A549 (cell line): ENCODE measurements around the gene MFN1. TPM values are rescaled to one million over a fixed set of nuclear protein-coding genes. Genes with fewer than 3 reads are reported as not detected.

Source experiments
- ATAC-seq, 2 experiments: fragments of 200-7000 bp in 1 of 2; fragments of >200 bp in 1 of 2; cut with Nextera tagmentation in 1 of 2; cut with Tn5 transposase in 1 of 2; 3 replicates each; pipeline versions ENCODE4 v1.8.0 to v1.9.1; 2018 to 2020; ENCODE audit warnings: mild to moderate bottlenecking in 1 of 2, moderate library complexity in 1 of 2
- CTCF ChIA-PET: fragments of 300-600 bp; sonication (Branson Sonifier 250); formaldehyde crosslinking; extraction: SDS; loops from one replicate; lab custom pipeline; 2021; ENCODE audit warnings: antibody characterized with exemption, inconsistent platforms; lab: Yijun Ruan, JAX
- POLR2A ChIA-PET: fragments of 350-600 bp; formaldehyde crosslinking; extraction: SDS; loops from one replicate; lab custom pipeline; 2021; ENCODE audit warnings: antibody characterized with exemption, inconsistent platforms; lab: Yijun Ruan, JAX
- DNase-seq, 2 experiments: peaks; one replicate each; pipeline versions ENCODE4 v3.0.0 to v3.0.0-alpha.2; 2011 to 2016; ENCODE audit warnings: low read depth in 1 of 2, low spot score in 1 of 2
- FAIRE-seq: peaks from 2 replicates; lab custom pipeline; 2011; peaks lifted over from hg19 to GRCh38; lab: Jason Lieb, UNC
- H3K27ac ChIP-seq, 2 experiments: fragments of >200 bp; sonication (Bioruptor Twin); formaldehyde crosslinking; 3 replicates each; pipeline ENCODE4 v1.5.1; 2016 to 2017
- H3K4me1 ChIP-seq: fragments of >200 bp; sonication (Bioruptor Twin); formaldehyde crosslinking; 3 replicates; pipeline ENCODE4 v1.6.1; 2016
- H3K4me2 ChIP-seq: fragments of >200 bp; sonication (Bioruptor Twin); formaldehyde crosslinking; 3 replicates; pipeline ENCODE4 v1.6.1; 2016
- H3K4me3 ChIP-seq: fragments of >200 bp; sonication (Bioruptor Twin); formaldehyde crosslinking; 3 replicates; pipeline ENCODE4 v1.5.1; 2016
- H3K9me3 ChIP-seq: fragments of >200 bp; sonication (Bioruptor Twin); formaldehyde crosslinking; 3 replicates; pipeline ENCODE4 v1.6.1; 2016
- CBX8 ChIP-seq: fragments of 200-600 bp; sonication (generic); IDR thresholded peaks from 2 replicates; pipeline ENCODE4 v1.6.1; 2016
- CEBPB ChIP-seq, 2 experiments: fragments of >200 bp in 1 of 2; sonication (Bioruptor Twin) in 1 of 2; formaldehyde crosslinking in 1 of 2; IDR thresholded peaks; 2 replicates each; pipeline ENCODE4 v1.6.1; 2012 to 2016
- FOSB ChIP-seq: fragments of 250-450 bp; sonication (Bioruptor Pico); IDR thresholded peaks from 2 replicates; pipeline ENCODE4 v1.5.0; 2020; ENCODE audit warnings: mild to moderate bottlenecking, moderate library complexity
- FOSL2 ChIP-seq, 2 experiments: fragments of 450-650 bp in 1 of 2; fragments of >200 bp in 1 of 2; sonication (Bioruptor Twin) in 1 of 2; formaldehyde crosslinking; IDR thresholded peaks; 2 replicates each; pipeline versions ENCODE4 v1.5.0 to v1.6.1; 2016 to 2020; ENCODE audit warnings: mild to moderate bottlenecking in 1 of 2, moderate library complexity in 1 of 2
- FOXS1 ChIP-seq: fragments of 250-450 bp; sonication (Bioruptor Pico); IDR thresholded peaks from 2 replicates; pipeline ENCODE4 v1.5.0; 2020; ENCODE audit warnings: mild to moderate bottlenecking, moderate library complexity
- HEYL ChIP-seq: fragments of 250-450 bp; sonication (Bioruptor Pico); IDR thresholded peaks from 2 replicates; pipeline ENCODE4 v1.8.0; 2021; ENCODE audit warnings: mild to moderate bottlenecking, moderate library complexity
- HOXB13 ChIP-seq: fragments of 250-450 bp; sonication (Bioruptor Pico); IDR thresholded peaks from 2 replicates; pipeline ENCODE4 v1.5.0; 2020; ENCODE audit warnings: low read depth, mild to moderate bottlenecking, moderate library complexity
- JUN ChIP-seq, 2 experiments: fragments of >200 bp; sonication (Bioruptor Twin); formaldehyde crosslinking; IDR thresholded peaks; 2 replicates in 1 of 2; 3 replicates in 1 of 2; pipeline ENCODE4 v1.6.1; 2016 to 2017
- KDM5A ChIP-seq: fragments of 200-600 bp; sonication (generic); IDR thresholded peaks from 2 replicates; pipeline ENCODE4 v1.6.1; 2016; ENCODE audit warnings: antibody characterized with exemption, mild to moderate bottlenecking
- MAFK ChIP-seq: fragments of 450-650 bp; IDR thresholded peaks from 2 replicates; pipeline ENCODE4 v1.6.1; 2014; ENCODE audit not compliant: partially characterized antibody
- MAX ChIP-seq: IDR thresholded peaks from 2 replicates; pipeline ENCODE4 v1.6.1; 2012
- MAZ ChIP-seq: fragments of 150-350 bp; IDR thresholded peaks from 2 replicates; pipeline ENCODE4 v1.6.1; 2014; ENCODE audit warnings: antibody characterized with exemption, low read depth, low read length, borderline replicate concordance
- MYC ChIP-seq: IDR thresholded peaks from 2 replicates; pipeline ENCODE4 v1.6.1; 2012; ENCODE audit warnings: mild to moderate bottlenecking, inconsistent platforms, low read length, improper control_type of control experiment, borderline replicate concordance
- NPAS2 ChIP-seq: fragments of 250-450 bp; sonication (Bioruptor Pico); IDR thresholded peaks from 2 replicates; pipeline ENCODE4 v1.8.0; 2022; ENCODE audit warnings: mild to moderate bottlenecking, moderate library complexity, borderline replicate concordance
- PHF8 ChIP-seq: fragments of 200-600 bp; sonication (generic); IDR thresholded peaks from 2 replicates; pipeline ENCODE4 v1.6.1; 2016; ENCODE audit warnings: low read depth, mild to moderate bottlenecking, antibody characterized with exemption, moderate library complexity, borderline replicate concordance
- POLR2A ChIP-seq: IDR thresholded peaks from 2 replicates; pipeline ENCODE4 v1.6.1; 2012; ENCODE audit warnings: mild to moderate bottlenecking, low read length
- RCOR1 ChIP-seq: fragments of 150-350 bp; IDR thresholded peaks from 2 replicates; pipeline ENCODE4 v1.6.1; 2014; ENCODE audit warnings: antibody characterized with exemption, low read length, low read depth
- RNF2 ChIP-seq: fragments of 200-600 bp; sonication (generic); IDR thresholded peaks from 2 replicates; pipeline ENCODE4 v1.6.1; 2016; ENCODE audit warnings: low read depth, mild to moderate bottlenecking, antibody characterized with exemption, moderate library complexity, borderline replicate concordance
- ZFP36 ChIP-seq: fragments of 450-650 bp; IDR thresholded peaks from 2 replicates; pipeline ENCODE4 v1.6.1; 2014; ENCODE audit warnings: borderline replicate concordance; ENCODE audit not compliant: partially characterized antibody
- ZNF302 ChIP-seq: fragments of 250-450 bp; sonication (Bioruptor Pico); IDR thresholded peaks from 2 replicates; pipeline ENCODE4 v1.9.0; 2021; ENCODE audit warnings: inconsistent platforms, mild to moderate bottlenecking, moderate library complexity
- WGBS: methylation state at CpG from one replicate; pipeline ENCODE4 v1.1.6; 2017; ENCODE audit errors: missing lambda C conversion rate; 5-methylcytosine and 5-hydroxymethylcytosine counted together
- polyA plus RNA-seq, 4 experiments: library from polyadenylated mRNA; depleted of rRNA in 3 of 4; stranded (reverse); fragments of >200 nt; fragmentation: RNase III in 1 of 4; extraction: RNeasy Plus Mini Kit Qiagen cat#74134 plus additional on column Dnase treatment in 1 of 4; gene quantifications; 2 replicates in 3 of 4; 3 replicates in 1 of 4; pipeline ENCODE4 v1.2.3, GENCODE V29; 2011 to 2017
- TF ChIP-seq, protein P1 (sequence below): fragments of 200-600 bp; sonication (generic); IDR thresholded peaks from 2 replicates; pipeline ENCODE4 v1.6.1; 2016; ENCODE audit warnings: antibody characterized with exemption, mild to moderate bottlenecking, moderate library complexity
- TF ChIP-seq, protein P2 (sequence below): fragments of 250-450 bp; sonication (Bioruptor Pico); IDR thresholded peaks from 2 replicates; pipeline ENCODE4 v1.5.0; 2021; ENCODE audit warnings: mild to moderate bottlenecking, moderate library complexity, borderline replicate concordance
- TF ChIP-seq, protein P3 (sequence below): IDR thresholded peaks from 2 replicates; pipeline ENCODE4 v1.6.1; 2012; ENCODE audit warnings: low read depth, borderline replicate concordance
- TF ChIP-seq, protein P4 (sequence below): IDR thresholded peaks from 2 replicates; pipeline ENCODE4 v1.6.1; 2012
- TF ChIP-seq, protein P5 (sequence below): fragments of >200 bp; sonication (Bioruptor Twin); formaldehyde crosslinking; IDR thresholded peaks from 3 replicates; pipeline ENCODE4 v1.6.1; 2016

MFN1 gene
- polyA plus RNA-seq, 2 of the 4 experiments (the other 2 are of a cell fraction) = 21.9 to 51.2 TPM

DNA sequence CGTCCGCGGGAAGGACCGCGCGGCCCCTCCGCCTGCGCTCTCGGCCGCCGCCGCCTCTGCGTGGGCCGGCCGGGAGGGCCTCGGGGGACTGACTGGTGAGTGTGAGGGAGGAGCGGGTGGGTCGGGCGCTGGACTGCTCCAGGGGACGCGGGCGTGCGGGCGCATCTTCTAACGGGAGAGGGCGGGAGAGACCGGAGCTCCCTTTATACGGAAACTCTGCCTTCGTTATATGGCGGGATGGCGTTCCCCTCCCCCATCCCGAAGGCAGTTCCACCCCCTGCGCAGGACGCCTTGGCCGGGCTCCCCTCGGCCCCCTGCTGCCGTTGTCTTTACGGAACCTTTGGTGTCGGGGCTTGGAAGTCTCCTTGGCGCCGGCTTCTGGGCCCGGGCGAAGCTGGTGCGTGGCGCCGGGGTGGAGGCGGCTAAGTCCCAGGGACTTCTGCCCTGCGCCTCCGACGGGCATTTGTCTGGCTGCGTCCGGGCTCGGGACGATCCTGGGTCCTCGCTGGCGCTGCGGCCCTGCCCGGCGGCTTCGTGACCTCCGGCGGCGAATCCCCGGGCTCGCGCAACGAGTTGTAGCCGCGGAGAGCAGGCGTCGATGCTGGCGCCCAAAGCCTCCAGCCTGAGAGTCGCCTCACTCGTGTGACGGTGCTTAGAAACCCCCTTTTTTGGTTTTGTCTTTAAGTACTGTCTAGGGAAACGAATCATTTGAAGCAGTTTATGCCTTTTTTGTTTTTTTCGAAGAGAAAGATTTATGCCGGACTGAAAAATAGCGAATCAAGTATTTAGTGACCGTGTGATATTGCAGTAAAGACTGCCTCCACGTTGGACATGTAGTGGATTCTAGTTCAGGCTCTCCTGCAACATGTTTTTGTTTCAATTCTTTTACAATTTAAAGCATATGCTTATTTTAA is 24.1 kb upstream of the MFN1 start:
- H3K4me2 ChIP-seq = peak overlapping the region; percentile 76
- H3K4me1 ChIP-seq = peaks cover 8% of the 10 kb centered on the region
- ATAC-seq = peak; percentile 69 to 79
- DNase-seq = peak; percentile 46 to 58
- POLR2A ChIA-PET = interaction anchor here (0.6 to 1.7 kb wide), 2 partner anchors 240 to 253 kb away, joined by 3 to 6 read pairs; no protein-coding TSS in a partner anchor
- no peaks in the 10 kb centered on the region for H3K9me3 ChIP-seq
- TF ChIP-seq, protein P1, sequence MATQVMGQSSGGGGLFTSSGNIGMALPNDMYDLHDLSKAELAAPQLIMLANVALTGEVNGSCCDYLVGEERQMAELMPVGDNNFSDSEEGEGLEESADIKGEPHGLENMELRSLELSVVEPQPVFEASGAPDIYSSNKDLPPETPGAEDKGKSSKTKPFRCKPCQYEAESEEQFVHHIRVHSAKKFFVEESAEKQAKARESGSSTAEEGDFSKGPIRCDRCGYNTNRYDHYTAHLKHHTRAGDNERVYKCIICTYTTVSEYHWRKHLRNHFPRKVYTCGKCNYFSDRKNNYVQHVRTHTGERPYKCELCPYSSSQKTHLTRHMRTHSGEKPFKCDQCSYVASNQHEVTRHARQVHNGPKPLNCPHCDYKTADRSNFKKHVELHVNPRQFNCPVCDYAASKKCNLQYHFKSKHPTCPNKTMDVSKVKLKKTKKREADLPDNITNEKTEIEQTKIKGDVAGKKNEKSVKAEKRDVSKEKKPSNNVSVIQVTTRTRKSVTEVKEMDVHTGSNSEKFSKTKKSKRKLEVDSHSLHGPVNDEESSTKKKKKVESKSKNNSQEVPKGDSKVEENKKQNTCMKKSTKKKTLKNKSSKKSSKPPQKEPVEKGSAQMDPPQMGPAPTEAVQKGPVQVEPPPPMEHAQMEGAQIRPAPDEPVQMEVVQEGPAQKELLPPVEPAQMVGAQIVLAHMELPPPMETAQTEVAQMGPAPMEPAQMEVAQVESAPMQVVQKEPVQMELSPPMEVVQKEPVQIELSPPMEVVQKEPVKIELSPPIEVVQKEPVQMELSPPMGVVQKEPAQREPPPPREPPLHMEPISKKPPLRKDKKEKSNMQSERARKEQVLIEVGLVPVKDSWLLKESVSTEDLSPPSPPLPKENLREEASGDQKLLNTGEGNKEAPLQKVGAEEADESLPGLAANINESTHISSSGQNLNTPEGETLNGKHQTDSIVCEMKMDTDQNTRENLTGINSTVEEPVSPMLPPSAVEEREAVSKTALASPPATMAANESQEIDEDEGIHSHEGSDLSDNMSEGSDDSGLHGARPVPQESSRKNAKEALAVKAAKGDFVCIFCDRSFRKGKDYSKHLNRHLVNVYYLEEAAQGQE = no peak
- no peak for TF ChIP-seq FOSB (CRISPR knock-in tag)
- peak in 1 of 2 experiments; percentile 44; a peak in 3 of 5 replicates for TF ChIP-seq JUN (IDR thresholded peaks at IDR 0.05)
- no peak for TF ChIP-seq HOXB13 (CRISPR knock-in tag)
- no peak for TF ChIP-seq MAZ
- TF ChIP-seq, protein P2, sequence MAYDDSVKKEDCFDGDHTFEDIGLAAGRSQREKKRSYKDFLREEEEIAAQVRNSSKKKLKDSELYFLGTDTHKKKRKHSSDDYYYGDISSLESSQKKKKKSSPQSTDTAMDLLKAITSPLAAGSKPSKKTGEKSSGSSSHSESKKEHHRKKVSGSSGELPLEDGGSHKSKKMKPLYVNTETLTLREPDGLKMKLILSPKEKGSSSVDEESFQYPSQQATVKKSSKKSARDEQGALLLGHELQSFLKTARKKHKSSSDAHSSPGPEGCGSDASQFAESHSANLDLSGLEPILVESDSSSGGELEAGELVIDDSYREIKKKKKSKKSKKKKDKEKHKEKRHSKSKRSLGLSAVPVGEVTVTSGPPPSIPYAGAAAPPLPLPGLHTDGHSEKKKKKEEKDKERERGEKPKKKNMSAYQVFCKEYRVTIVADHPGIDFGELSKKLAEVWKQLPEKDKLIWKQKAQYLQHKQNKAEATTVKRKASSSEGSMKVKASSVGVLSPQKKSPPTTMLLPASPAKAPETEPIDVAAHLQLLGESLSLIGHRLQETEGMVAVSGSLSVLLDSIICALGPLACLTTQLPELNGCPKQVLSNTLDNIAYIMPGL (CRISPR knock-in tag) = peak; percentile 78; the same call in 1 of the 2 replicates
- TF ChIP-seq ZFP36 = no peak
- peak; percentile 24; the same call in 1 of the 2 replicates for TF ChIP-seq MAX
- TF ChIP-seq PHF8 = peak; percentile 24
- no peak for TF ChIP-seq CEBPB (IDR thresholded peaks at IDR 0.05)
- no peak for TF ChIP-seq RCOR1
- under 1% methylated on average over 16 of the region's 81 CpGs for WGBS
- FAIRE-seq = no peak
- H3K27ac ChIP-seq = peak overlapping the region; percentile 95 to 100
- H3K4me3 ChIP-seq = peak overlapping the region; percentile 80
- CTCF ChIA-PET = interaction anchor here (0.6 kb wide), 1 partner anchor 235 kb away, joined by 3 read pairs; no protein-coding TSS in a partner anchor

GRCh38 chr3:179324270-179324754 is 23.2 kb upstream of the MFN1 start:
- TF ChIP-seq, protein P3, sequence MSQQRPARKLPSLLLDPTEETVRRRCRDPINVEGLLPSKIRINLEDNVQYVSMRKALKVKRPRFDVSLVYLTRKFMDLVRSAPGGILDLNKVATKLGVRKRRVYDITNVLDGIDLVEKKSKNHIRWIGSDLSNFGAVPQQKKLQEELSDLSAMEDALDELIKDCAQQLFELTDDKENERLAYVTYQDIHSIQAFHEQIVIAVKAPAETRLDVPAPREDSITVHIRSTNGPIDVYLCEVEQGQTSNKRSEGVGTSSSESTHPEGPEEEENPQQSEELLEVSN = no peak
- no peak for TF ChIP-seq ZNF302
- TF ChIP-seq CBX8 = no peak
- TF ChIP-seq HEYL = no peak
- no peak for TF ChIP-seq RNF2
- TF ChIP-seq MAFK = no peak
- TF ChIP-seq, protein P4, sequence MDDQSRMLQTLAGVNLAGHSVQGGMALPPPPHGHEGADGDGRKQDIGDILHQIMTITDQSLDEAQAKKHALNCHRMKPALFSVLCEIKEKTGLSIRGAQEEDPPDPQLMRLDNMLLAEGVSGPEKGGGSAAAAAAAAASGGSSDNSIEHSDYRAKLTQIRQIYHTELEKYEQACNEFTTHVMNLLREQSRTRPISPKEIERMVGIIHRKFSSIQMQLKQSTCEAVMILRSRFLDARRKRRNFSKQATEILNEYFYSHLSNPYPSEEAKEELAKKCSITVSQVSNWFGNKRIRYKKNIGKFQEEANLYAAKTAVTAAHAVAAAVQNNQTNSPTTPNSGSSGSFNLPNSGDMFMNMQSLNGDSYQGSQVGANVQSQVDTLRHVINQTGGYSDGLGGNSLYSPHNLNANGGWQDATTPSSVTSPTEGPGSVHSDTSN = no peak
- TF ChIP-seq FOSB (CRISPR knock-in tag) = no peak
- TF ChIP-seq, protein P5, sequence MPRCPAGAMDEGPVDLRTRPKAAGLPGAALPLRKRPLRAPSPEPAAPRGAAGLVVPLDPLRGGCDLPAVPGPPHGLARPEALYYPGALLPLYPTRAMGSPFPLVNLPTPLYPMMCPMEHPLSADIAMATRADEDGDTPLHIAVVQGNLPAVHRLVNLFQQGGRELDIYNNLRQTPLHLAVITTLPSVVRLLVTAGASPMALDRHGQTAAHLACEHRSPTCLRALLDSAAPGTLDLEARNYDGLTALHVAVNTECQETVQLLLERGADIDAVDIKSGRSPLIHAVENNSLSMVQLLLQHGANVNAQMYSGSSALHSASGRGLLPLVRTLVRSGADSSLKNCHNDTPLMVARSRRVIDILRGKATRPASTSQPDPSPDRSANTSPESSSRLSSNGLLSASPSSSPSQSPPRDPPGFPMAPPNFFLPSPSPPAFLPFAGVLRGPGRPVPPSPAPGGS = no peak
- TF ChIP-seq MAX = no peak
- no peak for TF ChIP-seq NPAS2 (CRISPR knock-in tag)
- TF ChIP-seq MYC = no peak
- TF ChIP-seq KDM5A = no peak
- no peak for TF ChIP-seq FOXS1 (CRISPR knock-in tag)
- no peak for TF ChIP-seq RCOR1
- no peak for TF ChIP-seq POLR2A
- TF ChIP-seq FOSL2 (IDR thresholded peaks at IDR 0.05) = no peak
- TF ChIP-seq FOSL2 (CRISPR knock-in tag; IDR thresholded peaks at IDR 0.05) = no peak
- Histone ChIP-seq H3K27ac (peak overlapping the region; percentile 4 to 100; a peak in 3 of 6 replicates), H3K4me2 (peak overlapping the region; percentile 76), H3K9me3 (no peaks in the 10 kb centered on the region), H3K4me3 (peak overlapping the region; percentile 80), H3K4me1 (peaks cover 8% of the 10 kb centered on the region)
- no peak for DNase-seq
- CTCF ChIA-PET = no interaction called here
- ATAC-seq = no peak
- no peak for FAIRE-seq
- POLR2A ChIA-PET = interaction anchor here (1.7 kb wide), 1 partner anchor 254 kb away, joined by 6 read pairs; no protein-coding TSS in a partner anchor
- 27% methylated on average over 8 of the region's 8 CpGs for WGBS
